T-cell (primary cell): ENCODE data around the gene SORL1. TPM values are rescaled to one million over a fixed set of nuclear protein-coding genes. Genes with fewer than 3 reads are reported as not detected.
"Not testable (repeated sequence)": the region's sequence is repeated elsewhere in the genome, so short reads cannot be mapped to it uniquely, and the experiment has no call there.

Experiments used
- ATAC-seq, 4 experiments: fragments of 200-7000 bp in 3 of 4; fragments of 150-1000 bp in 1 of 4; cut with Tn5 transposase; replicated peaks in 1 of 4; 1 replicate in 3 of 4; 2 replicates in 1 of 4; pipeline ENCODE4 v1.10.0; 2021; ENCODE audit warnings: moderate library complexity in 3 of 4, mild to moderate bottlenecking in 2 of 4, moderate number of reproducible peaks in 1 of 4
- CTCF ChIA-PET, 2 donors: fragments of 300-600 bp; sonication (Branson Sonifier 250); formaldehyde crosslinking; loops; one replicate each; lab custom pipeline; 2022; ENCODE audit warnings: antibody characterized with exemption in 2 of 2; lab: Charles Lee
- POLR2A ChIA-PET, 2 donors: fragments of 300-600 bp; sonication (Branson Sonifier 250); formaldehyde crosslinking; loops; one replicate each; lab custom pipeline; 2022; ENCODE audit warnings: antibody characterized with exemption in 2 of 2; lab: Charles Lee
- DNase-seq, 35 experiments: peaks; one replicate each; pipeline versions ENCODE4 v3.0.0 to v3.0.0-alpha.2; 2013 to 2023
- H3K27ac ChIP-seq: one replicate; pipeline ENCODE4 v1.5.1; 2013; ENCODE audit warnings: low read length
- H3K27me3 ChIP-seq, 2 experiments: replicated peaks in 1 of 2; 1 replicate in 1 of 2; 2 replicates in 1 of 2; pipeline versions ENCODE4 v1.6.1 to v1.7.0; 2013; ENCODE audit warnings: low read length in 1 of 2, mixed read lengths in 1 of 2; ENCODE audit not compliant: control insufficient read depth in 2 of 2, insufficient read depth in 2 of 2; ENCODE audit errors: extremely low read depth in 1 of 2
- H3K36me3 ChIP-seq, 2 donors: 1 replicate in 1 of 2; 2 replicates in 1 of 2; pipeline versions ENCODE4 v1.6.1 to v1.7.0; 2013; ENCODE audit warnings: low read length in 1 of 2; ENCODE audit not compliant: control insufficient read depth in 2 of 2, insufficient read depth in 1 of 2; ENCODE audit errors: extremely low read depth in 1 of 2
- H3K4me1 ChIP-seq, 2 experiments: 1 replicate in 1 of 2; 2 replicates in 1 of 2; pipeline versions ENCODE4 v1.6.1 to v1.7.0; 2013; ENCODE audit warnings: low read length in 2 of 2, mixed read lengths in 1 of 2; ENCODE audit not compliant: insufficient read depth in 2 of 2, control insufficient read depth in 1 of 2; ENCODE audit errors: extremely low read depth in 1 of 2
- H3K4me3 ChIP-seq, 2 donors: 1 replicate in 1 of 2; 2 replicates in 1 of 2; pipeline versions ENCODE4 v1.5.1 to v1.7.0; 2013; ENCODE audit warnings: mild to moderate bottlenecking in 2 of 2, low read length in 1 of 2, moderate library complexity in 1 of 2; ENCODE audit not compliant: control insufficient read depth in 1 of 2; ENCODE audit errors: extremely low read depth in 1 of 2
- H3K9me3 ChIP-seq: 2 replicates; pipeline ENCODE4 v1.7.0; 2013
- H3K27ac Mint-ChIP-seq, 2 donors: one replicate each; pipeline ENCODE4 v1.8.0; 2020 to 2021; ENCODE audit warnings: mild to moderate bottlenecking in 2 of 2, mixed read lengths in 2 of 2
- H3K27me3 Mint-ChIP-seq, 2 donors: one replicate each; pipeline ENCODE4 v1.8.0; 2021 to 2022; ENCODE audit warnings: mixed read lengths in 2 of 2
- H3K36me3 Mint-ChIP-seq: one replicate; pipeline ENCODE4 v1.8.0; 2021; ENCODE audit warnings: mixed read lengths
- H3K4me1 Mint-ChIP-seq, 3 donors: one replicate each; pipeline ENCODE4 v1.8.0; 2020 to 2022; ENCODE audit warnings: mixed read lengths in 3 of 3, mild to moderate bottlenecking in 1 of 3
- H3K4me3 Mint-ChIP-seq, 3 donors: one replicate each; pipeline ENCODE4 v1.8.0; 2020 to 2022; ENCODE audit warnings: mild to moderate bottlenecking in 3 of 3, mixed read lengths in 3 of 3, moderate library complexity in 3 of 3
- H3K9me3 Mint-ChIP-seq, 3 donors: one replicate each; pipeline ENCODE4 v1.8.0; 2020 to 2022; ENCODE audit warnings: mixed read lengths in 3 of 3
- WGBS: methylation state at CpG from one replicate; pipeline ENCODE4 v1.1.5; 2013; ENCODE audit warnings: missing lambda C conversion rate; ENCODE audit not compliant: insufficient coverage; 5-methylcytosine and 5-hydroxymethylcytosine counted together
- total RNA-seq, 35 experiments: library from RNA in 6 of 35; stranded (reverse) in 6 of 35; fragments of 120-200 nt in 1 of 35; gene quantifications; one replicate each; pipeline versions ENCODE4 v1.2.1 to v1.2.4 and lab custom pipeline; 2013 to 2026

Gene SORL1
- total RNA-seq, 5 donors from 2014 or later (not counting 1 experiment from before 2014, with no cell fraction given) = 361 to 422 (median 392) TPM

GRCh38 chr11:121503051-121503450 is 50.9 kb downstream of the SORL1 start:
- no peak overlapping the region for H3K27ac ChIP-seq
- Mint-ChIP-seq H3K27me3 (no peaks in the 10 kb centered on the region), H3K4me1 (peaks cover 54 to 58% (median 58%) of the 10 kb centered on the region in 3 donors), H3K36me3 (peaks cover 82% of the 10 kb centered on the region), H3K4me3 (no peak overlapping the region), H3K27ac (no peak overlapping the region), H3K9me3 (peaks cover 0 to 25% (median 11%) of the 10 kb centered on the region in 3 donors)
- no peak overlapping the region for H3K4me3 ChIP-seq
- POLR2A ChIA-PET = no interaction called here
- no peak for DNase-seq
- peaks cover 15 to 58% of the 10 kb centered on the region in 2 donors for H3K36me3 ChIP-seq
- H3K4me1 ChIP-seq = no peaks in the 10 kb centered on the region
- CTCF ChIA-PET = no interaction called here
- peaks cover 16% of the 10 kb centered on the region for H3K9me3 ChIP-seq
- no peak for ATAC-seq
- H3K27me3 ChIP-seq = no peaks in the 10 kb centered on the region
- WGBS = 100% methylated on average over 1 of the region's 3 CpGs

GRCh38 chr11:121506237-121506636 is 54.1 kb downstream of the SORL1 start:
- WGBS = no CpG with 5 or more reads among the region's 1 CpG
- H3K27me3 Mint-ChIP-seq, H3K4me3 ChIP-seq, DNase-seq, H3K27me3 ChIP-seq, H3K27ac Mint-ChIP-seq, H3K4me1 ChIP-seq, H3K27ac ChIP-seq, H3K4me3 Mint-ChIP-seq, ATAC-seq, CTCF ChIA-PET: not testable (repeated sequence)
- POLR2A ChIA-PET = interaction anchor here (0.6 to 0.8 kb wide), 2 partner anchors 7 to 14 kb away, joined by 6 to 7 read pairs; no protein-coding TSS in a partner anchor
- Mint-ChIP-seq H3K36me3 (peaks cover 75% of the 10 kb centered on the region), H3K9me3 (peaks cover 0 to 24% (median 10%) of the 10 kb centered on the region in 3 donors), H3K4me1 (peaks cover 48 to 60% (median 54%) of the 10 kb centered on the region in 3 donors)
- Histone ChIP-seq H3K36me3 (peaks cover 3 to 53% of the 10 kb centered on the region in 2 donors), H3K9me3 (peaks cover 16% of the 10 kb centered on the region)

- Histone ChIP-seq H3K9me3 (peaks cover 16% of the 10 kb centered on the region), H3K27me3 (no peaks in the 10 kb centered on the region), H3K27ac (no peak overlapping the region), H3K4me3 (no peak overlapping the region), H3K4me1 (peaks cover 0 to 13% of the 10 kb centered on the region in 2 experiments), H3K36me3 (peaks cover 0 to 62% of the 10 kb centered on the region in 2 donors)
- ChIA-PET CTCF (interaction anchor here (0.6 to 1.3 kb wide), 9 partner anchors 13 to 1876 kb away, joined by 3 to 7 read pairs (median 4); no protein-coding TSS in a partner anchor), POLR2A (interaction anchor here (0.6 to 1.2 kb wide), 6 partner anchors 26 to 944 kb away, joined by 3 to 4 read pairs (median 3); no protein-coding TSS in a partner anchor)
- peak overlapping the region; percentile 52 to 68 for H3K27ac Mint-ChIP-seq
- peaks cover 0 to 21% (median 8%) of the 10 kb centered on the region in 3 donors for H3K9me3 Mint-ChIP-seq
- peak in 1 of 4 experiments; percentile 15 for ATAC-seq
- H3K4me3 Mint-ChIP-seq = no peak overlapping the region
- peaks cover 81% of the 10 kb centered on the region for H3K36me3 Mint-ChIP-seq
- H3K4me1 Mint-ChIP-seq = peaks cover 60 to 73% (median 72%) of the 10 kb centered on the region in 3 donors
- peak in 7 of 35 experiments; percentile 3 to 28 (median 19) for DNase-seq
- H3K27me3 Mint-ChIP-seq = no peaks in the 10 kb centered on the region
Measured at GRCh38 chr11:121508449-121508848, 56.3 kb downstream of the SORL1 start.

- Mint-ChIP-seq H3K27me3 (no peaks in the 10 kb centered on the region), H3K4me1 (peaks cover 68 to 81% (median 77%) of the 10 kb centered on the region in 3 donors), H3K9me3 (peaks cover 0 to 13% (median 8%) of the 10 kb centered on the region in 3 donors), H3K27ac (peak overlapping the region in 1 of 2 donors; percentile 71), H3K36me3 (peaks cover 82% of the 10 kb centered on the region), H3K4me3 (no peak overlapping the region)
- H3K4me3 ChIP-seq = no peak overlapping the region
- WGBS = 57% methylated on average over 1 of the region's 2 CpGs
- ChIA-PET POLR2A (no interaction called here), CTCF (no interaction called here)
- no peak for DNase-seq
- H3K27me3 ChIP-seq = no peaks in the 10 kb centered on the region
- H3K27ac ChIP-seq = no peak overlapping the region
- H3K36me3 ChIP-seq = peaks cover 0 to 76% of the 10 kb centered on the region in 2 donors
- H3K9me3 ChIP-seq = peaks cover 11% of the 10 kb centered on the region
- H3K4me1 ChIP-seq = peaks cover 0 to 29% of the 10 kb centered on the region in 2 experiments
- no peak for ATAC-seq
Measured at GRCh38 chr11:121510438-121510837, 58.3 kb downstream of the SORL1 start.

GRCh38 chr11:121512468-121513465 is 60.7 kb downstream of the SORL1 start:
- H3K27me3 ChIP-seq = no peaks in the 10 kb centered on the region
- H3K9me3 ChIP-seq = no peaks in the 10 kb centered on the region
- Mint-ChIP-seq H3K4me1 (peaks cover 69 to 78% (median 77%) of the 10 kb centered on the region in 3 donors), H3K27me3 (no peaks in the 10 kb centered on the region), H3K9me3 (no peaks in the 10 kb centered on the region), H3K27ac (peak overlapping the region; percentile 35 to 47), H3K36me3 (peaks cover 74% of the 10 kb centered on the region), H3K4me3 (peak overlapping the region in 1 of 3 donors; percentile 6)
- H3K4me3 ChIP-seq = no peak overlapping the region
- H3K36me3 ChIP-seq = peaks cover 0 to 87% of the 10 kb centered on the region in 2 donors
- ChIA-PET POLR2A (no interaction called here), CTCF (interaction anchor here in 1 of 2 donors (1.1 to 1.3 kb wide), 2 partner anchors 63 to 79 kb away, joined by 3 read pairs; no protein-coding TSS in a partner anchor)
- ATAC-seq (no peak), DNase-seq (no peak)
- no peak overlapping the region for H3K27ac ChIP-seq
- H3K4me1 ChIP-seq = peaks cover 0 to 32% of the 10 kb centered on the region in 2 experiments
- 81% methylated on average over 7 of the region's 9 CpGs for WGBS

- Mint-ChIP-seq H3K36me3 (peaks cover 75% of the 10 kb centered on the region), H3K27me3 (no peaks in the 10 kb centered on the region), H3K4me3 (no peak overlapping the region), H3K9me3 (no peaks in the 10 kb centered on the region), H3K4me1 (peaks cover 69 to 77% (median 75%) of the 10 kb centered on the region in 3 donors), H3K27ac (peak overlapping the region; percentile 30 to 86)
- DNase-seq = no peak
- Histone ChIP-seq H3K9me3 (no peaks in the 10 kb centered on the region), H3K4me3 (no peak overlapping the region), H3K27me3 (no peaks in the 10 kb centered on the region), H3K36me3 (peaks cover 0 to 92% of the 10 kb centered on the region in 2 donors), H3K27ac (no peak overlapping the region), H3K4me1 (peaks cover 0 to 29% of the 10 kb centered on the region in 2 experiments)
- CTCF ChIA-PET = interaction anchor here (0.6 to 1.1 kb wide), 2 partner anchors 78 to 1560 kb away, joined by 3 read pairs; no protein-coding TSS in a partner anchor
- POLR2A ChIA-PET = no interaction called here
- 98% methylated on average over 6 of the region's 11 CpGs for WGBS
- no peak for ATAC-seq
Measured at GRCh38 chr11:121513807-121514206, 61.7 kb downstream of the SORL1 start.
